ENCODE measurements around the gene ATP6V1D. TPM values are rescaled to one million over a fixed set of nuclear protein-coding genes. Genes with fewer than 3 reads are reported as not detected.

ATP6V1D gene
- total and polyA plus RNA-seq, 2 donors (not counting 1 experiment from before 2014, with no cell fraction given), result 91.5 to 120 TPM

GRCh38 chr14:67370830-67371229 lies 11.2 kb upstream of the ATP6V1D start:
- Histone ChIP-seq H3K4me2 (ENCODE audit: extremely low read depth, insufficient read depth, low read length) (no peak overlapping the region), H3K36me3 (ENCODE audit: control insufficient read depth, insufficient read depth, low read length) (peaks cover 10% of the 10 kb centered on the region), H3K4me3 (replicated peaks in 1 of 4; ENCODE audit: control extremely low read depth in 1 of 4, insufficient read depth in 1 of 4, low read depth in 3 of 4, low read length in 4 of 4) (no peak overlapping the region), H3K9me3 (ENCODE audit: control insufficient read depth, insufficient read depth, low read depth, low read length) (no peaks in the 10 kb centered on the region), H4K20me1 (ENCODE audit: control insufficient read depth, extremely low read depth, insufficient read depth, low read length) (no peaks in the 10 kb centered on the region), H3K27me3 (ENCODE audit: control insufficient read depth, insufficient read depth, low read length) (no peaks in the 10 kb centered on the region), H3K4me1 (ENCODE audit: control insufficient read depth, extremely low read depth, insufficient read depth, low read length) (no peaks in the 10 kb centered on the region), H3K9ac (ENCODE audit: insufficient read depth, low read length) (no peak overlapping the region), H2AFZ (ENCODE audit: low read length) (no peak overlapping the region), H3K27ac (ENCODE audit: insufficient read depth, low read length) (no peak overlapping the region), H3K79me2 (ENCODE audit: control insufficient read depth, insufficient read depth, low read length) (peaks cover 21% of the 10 kb centered on the region)
- peak in 1 of 2 donors; percentile 49 for DNase-seq (ENCODE audit: low read depth in 2 of 2)
- TF ChIP-seq EZH2 (IDR thresholded peaks at IDR 0.05; ENCODE audit: low read length, missing control alignments) (no peak), CTCF (conservative IDR thresholded peaks at IDR 0.05 in 1 of 2, IDR thresholded peaks at IDR 0.05 in 1 of 2; ENCODE audit: low read depth in 1 of 2, low read length in 2 of 2) (no peak)

- no peaks in the 10 kb centered on the region for H3K9me3 ChIP-seq (ENCODE audit: control insufficient read depth, insufficient read depth, low read depth, low read length)
- H3K9ac ChIP-seq (ENCODE audit: insufficient read depth, low read length), result no peak overlapping the region
- peaks cover 7% of the 10 kb centered on the region for H3K4me1 ChIP-seq (ENCODE audit: control insufficient read depth, extremely low read depth, insufficient read depth, low read length)
- TF ChIP-seq EZH2 (IDR thresholded peaks at IDR 0.05; ENCODE audit: low read length, missing control alignments) (no peak), CTCF (conservative IDR thresholded peaks at IDR 0.05 in 1 of 2, IDR thresholded peaks at IDR 0.05 in 1 of 2; ENCODE audit: low read depth in 1 of 2, low read length in 2 of 2) (no peak)
- H3K27me3 ChIP-seq (ENCODE audit: control insufficient read depth, insufficient read depth, low read length), result no peaks in the 10 kb centered on the region
- H3K36me3 ChIP-seq (ENCODE audit: control insufficient read depth, insufficient read depth, low read length), result peaks cover 8% of the 10 kb centered on the region
- no peak overlapping the region for H3K4me2 ChIP-seq (ENCODE audit: extremely low read depth, insufficient read depth, low read length)
- no peak overlapping the region for H3K4me3 ChIP-seq (replicated peaks in 1 of 4; ENCODE audit: control extremely low read depth in 1 of 4, insufficient read depth in 1 of 4, low read depth in 3 of 4, low read length in 4 of 4)
- no peak for DNase-seq (ENCODE audit: low read depth in 2 of 2)
- H3K79me2 ChIP-seq (ENCODE audit: control insufficient read depth, insufficient read depth, low read length), result peaks cover 59% of the 10 kb centered on the region
- H4K20me1 ChIP-seq (ENCODE audit: control insufficient read depth, extremely low read depth, insufficient read depth, low read length), result no peaks in the 10 kb centered on the region
- no peak overlapping the region for H3K27ac ChIP-seq (ENCODE audit: insufficient read depth, low read length)
- no peak overlapping the region for H2AFZ ChIP-seq (ENCODE audit: low read length)
Observed at GRCh38 chr14:67365476-67365875, 5.9 kb upstream of the ATP6V1D start.

- Histone ChIP-seq H3K36me3 (ENCODE audit: control insufficient read depth, insufficient read depth, low read length) (peaks cover 2% of the 10 kb centered on the region), H2AFZ (ENCODE audit: low read length) (peak overlapping the region; percentile 48), H4K20me1 (ENCODE audit: control insufficient read depth, extremely low read depth, insufficient read depth, low read length) (no peaks in the 10 kb centered on the region), H3K27me3 (ENCODE audit: control insufficient read depth, insufficient read depth, low read length) (no peaks in the 10 kb centered on the region), H3K4me1 (ENCODE audit: control insufficient read depth, extremely low read depth, insufficient read depth, low read length) (peaks cover 10% of the 10 kb centered on the region), H3K9ac (ENCODE audit: insufficient read depth, low read length) (peak overlapping the region; percentile 77), H3K27ac (ENCODE audit: insufficient read depth, low read length) (peak overlapping the region; percentile 99), H3K4me2 (ENCODE audit: extremely low read depth, insufficient read depth, low read length) (peak overlapping the region; percentile 77), H3K79me2 (ENCODE audit: control insufficient read depth, insufficient read depth, low read length) (peaks cover 88% of the 10 kb centered on the region), H3K9me3 (ENCODE audit: control insufficient read depth, insufficient read depth, low read depth, low read length) (no peaks in the 10 kb centered on the region), H3K4me3 (replicated peaks in 1 of 4; ENCODE audit: control extremely low read depth in 1 of 4, insufficient read depth in 1 of 4, low read depth in 3 of 4, low read length in 4 of 4) (peak overlapping the region; percentile 62 to 97 (median 84))
- TF ChIP-seq EZH2 (IDR thresholded peaks at IDR 0.05; ENCODE audit: low read length, missing control alignments), result no peak
- TF ChIP-seq CTCF (conservative IDR thresholded peaks at IDR 0.05 in 1 of 2, IDR thresholded peaks at IDR 0.05 in 1 of 2; ENCODE audit: low read depth in 1 of 2, low read length in 2 of 2), result no peak
- no peak for DNase-seq (ENCODE audit: low read depth in 2 of 2)
Observed at GRCh38 chr14:67360470-67361206, 1.0 kb upstream of the ATP6V1D start.
